ES-I3 (cell line): ENCODE measurements around the gene BRD8.

ENCODE experiments used
- H3K36me3 ChIP-seq: 2 replicates; pipeline ENCODE4 v1.6.1; 2013; ENCODE audit warnings: mild to moderate bottlenecking, low read length, control low read depth, moderate library complexity; ENCODE audit not compliant: insufficient read depth
- H3K4me1 ChIP-seq: 2 replicates; pipeline ENCODE4 v1.6.1; 2013; ENCODE audit warnings: mild to moderate bottlenecking, control low read depth, low read length; ENCODE audit not compliant: insufficient read depth
- H3K9ac ChIP-seq: 2 replicates; pipeline ENCODE4 v1.6.1; 2013; ENCODE audit warnings: low read depth, mild to moderate bottlenecking, low read length, moderate library complexity
- H3K9me3 ChIP-seq: 2 replicates; pipeline ENCODE4 v1.6.1; 2013; ENCODE audit warnings: mild to moderate bottlenecking, low read length, moderate library complexity; ENCODE audit not compliant: control insufficient read depth, insufficient read depth

The BRD8 gene

GRCh38 chr5:138096997-138097828 lies 81.2 kb downstream of the BRD8 start:
- no peaks in the 10 kb centered on the region for H3K9me3 ChIP-seq
- no peak overlapping the region for H3K9ac ChIP-seq
- H3K4me1 ChIP-seq = peaks cover 39% of the 10 kb centered on the region
- no peaks in the 10 kb centered on the region for H3K36me3 ChIP-seq

GRCh38 chr5:138096363-138096762 lies 82.1 kb downstream of the BRD8 start:
- peaks cover 46% of the 10 kb centered on the region for H3K4me1 ChIP-seq
- H3K9ac ChIP-seq = no peak overlapping the region
- H3K9me3 ChIP-seq = no peaks in the 10 kb centered on the region
- H3K36me3 ChIP-seq = no peaks in the 10 kb centered on the region

GRCh38 chr5:138095100-138095907 lies 83.1 kb downstream of the BRD8 start:
- Histone ChIP-seq H3K4me1 (peaks cover 49% of the 10 kb centered on the region), H3K9ac (peak overlapping the region; percentile 13; the same call in 1 of the 2 replicates), H3K36me3 (no peaks in the 10 kb centered on the region)

GRCh38 chr5:138093036-138093435 lies 85.4 kb downstream of the BRD8 start:
- Histone ChIP-seq H3K9me3 (no peaks in the 10 kb centered on the region), H3K4me1 (peaks cover 49% of the 10 kb centered on the region), H3K9ac (no peak overlapping the region)

More at GRCh38 chr5:138095100-138095907, 83.1 kb downstream of the BRD8 start:
- H3K9me3 ChIP-seq = no peaks in the 10 kb centered on the region

GRCh38 chr5:138092301-138092700 lies 86.1 kb downstream of the BRD8 start:
- Histone ChIP-seq H3K36me3 (no peaks in the 10 kb centered on the region), H3K4me1 (peaks cover 47% of the 10 kb centered on the region), H3K9me3 (no peaks in the 10 kb centered on the region), H3K9ac (no peak overlapping the region)

More at GRCh38 chr5:138093036-138093435, 85.4 kb downstream of the BRD8 start:
- H3K36me3 ChIP-seq = no peaks in the 10 kb centered on the region

GRCh38 chr5:138091685-138092084 lies 86.7 kb downstream of the BRD8 start:
- Histone ChIP-seq H3K9me3 (no peaks in the 10 kb centered on the region), H3K36me3 (no peaks in the 10 kb centered on the region), H3K4me1 (peaks cover 43% of the 10 kb centered on the region), H3K9ac (no peak overlapping the region)
